ENCODE data around the gene MARVELD1. TPM values are rescaled to one million over a fixed set of nuclear protein-coding genes. Genes with fewer than 3 reads are reported as not detected.

The MARVELD1 gene
- total RNA-seq, 4 donors from 2014 or later: 5.6 to 24.6 (median 13.6) TPM

DNA sequence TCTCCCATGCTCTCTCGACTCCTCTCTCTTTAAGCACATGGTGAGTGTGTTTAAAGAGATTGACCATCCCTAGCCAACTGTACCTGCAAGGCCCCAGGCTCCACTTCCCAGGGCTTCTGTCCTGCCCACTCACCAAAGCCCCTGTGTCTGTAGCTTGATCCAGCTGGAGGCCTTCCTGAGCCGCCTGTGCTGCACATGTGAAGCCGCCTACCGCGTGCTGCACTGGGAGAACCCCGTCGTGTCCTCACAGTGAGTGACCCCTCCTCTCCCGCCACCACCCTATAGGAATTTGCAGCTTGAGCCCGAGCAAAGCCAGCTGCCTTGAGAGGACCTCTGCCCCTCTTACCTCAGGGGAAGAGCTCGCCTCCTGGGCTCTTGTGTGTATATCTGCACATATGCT lies 34.6 kb downstream of the MARVELD1 start:
- H3K4me1 ChIP-seq: no peaks in the 10 kb centered on the region
- H3K9me3 ChIP-seq: no peaks in the 10 kb centered on the region
- TF ChIP-seq POLR2AphosphoS5 (IDR thresholded peaks at IDR 0.05) (no peak), POLR2A (IDR thresholded peaks at IDR 0.05) (no peak), EP300 (IDR thresholded peaks at IDR 0.05; ENCODE audit: low read depth) (no peak)
- TF ChIP-seq, protein P1, sequence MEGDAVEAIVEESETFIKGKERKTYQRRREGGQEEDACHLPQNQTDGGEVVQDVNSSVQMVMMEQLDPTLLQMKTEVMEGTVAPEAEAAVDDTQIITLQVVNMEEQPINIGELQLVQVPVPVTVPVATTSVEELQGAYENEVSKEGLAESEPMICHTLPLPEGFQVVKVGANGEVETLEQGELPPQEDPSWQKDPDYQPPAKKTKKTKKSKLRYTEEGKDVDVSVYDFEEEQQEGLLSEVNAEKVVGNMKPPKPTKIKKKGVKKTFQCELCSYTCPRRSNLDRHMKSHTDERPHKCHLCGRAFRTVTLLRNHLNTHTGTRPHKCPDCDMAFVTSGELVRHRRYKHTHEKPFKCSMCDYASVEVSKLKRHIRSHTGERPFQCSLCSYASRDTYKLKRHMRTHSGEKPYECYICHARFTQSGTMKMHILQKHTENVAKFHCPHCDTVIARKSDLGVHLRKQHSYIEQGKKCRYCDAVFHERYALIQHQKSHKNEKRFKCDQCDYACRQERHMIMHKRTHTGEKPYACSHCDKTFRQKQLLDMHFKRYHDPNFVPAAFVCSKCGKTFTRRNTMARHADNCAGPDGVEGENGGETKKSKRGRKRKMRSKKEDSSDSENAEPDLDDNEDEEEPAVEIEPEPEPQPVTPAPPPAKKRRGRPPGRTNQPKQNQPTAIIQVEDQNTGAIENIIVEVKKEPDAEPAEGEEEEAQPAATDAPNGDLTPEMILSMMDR (IDR thresholded peaks at IDR 0.05): no peak
- H3K36me3 ChIP-seq: peaks cover 0 to 89% (median 34%) of the 10 kb centered on the region in 4 donors
- in situ Hi-C loops (cut with MboI; ENCODE audit: low pct_ligation_motif_present in 1 of 4, low pct_unique_long_range_greater_than_20kb in 1 of 4, low sequenced_read_pairs in 3 of 4): no loop called here
- WGBS, 2 donors (ENCODE audit: low coverage in 1 of 2): 83 to 89% methylated on average over 1 to 10 of the region's 10 CpGs
- DNase-seq: no peak
- intact Hi-C loops (cut with DNase I; ENCODE audit: low total_unique reads): no loop called here
- H3K27ac ChIP-seq: no peak overlapping the region
- no peak overlapping the region for H3K4me3 ChIP-seq
- no peaks in the 10 kb centered on the region for H3K27me3 ChIP-seq

DNA sequence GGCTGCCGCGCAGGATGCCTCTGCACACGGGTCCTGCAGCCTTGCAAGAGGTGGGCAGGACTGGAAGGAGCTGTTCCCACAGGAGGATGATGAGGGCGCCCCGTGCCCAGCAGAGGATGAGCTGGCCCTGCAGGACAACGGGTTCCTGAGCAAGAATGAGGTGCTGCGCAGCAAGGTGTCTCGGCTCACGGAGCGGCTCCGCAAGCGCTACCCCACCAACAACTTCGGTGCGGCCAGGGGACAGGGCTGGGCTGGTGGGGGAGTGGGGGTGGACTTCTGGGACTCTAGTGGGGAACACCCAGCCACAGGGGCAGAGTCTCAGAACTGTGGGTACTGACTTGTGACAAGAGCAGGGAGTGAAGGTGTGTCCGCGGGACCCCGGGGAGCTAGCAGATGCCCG lies 39.4 kb downstream of the MARVELD1 start:
- TF ChIP-seq EP300 (IDR thresholded peaks at IDR 0.05; ENCODE audit: low read depth) (no peak), POLR2AphosphoS5 (IDR thresholded peaks at IDR 0.05) (no peak), POLR2A (IDR thresholded peaks at IDR 0.05) (no peak)
- TF ChIP-seq, protein P1 (IDR thresholded peaks at IDR 0.05): no peak
- Histone ChIP-seq H3K9me3 (no peaks in the 10 kb centered on the region), H3K27ac (no peak overlapping the region), H3K4me3 (no peak overlapping the region), H3K4me1 (no peaks in the 10 kb centered on the region), H3K36me3 (peaks cover 0 to 95% (median 40%) of the 10 kb centered on the region in 4 donors), H3K27me3 (no peaks in the 10 kb centered on the region)
- 92% methylated on average over 14 of the region's 18 CpGs; no CpG with 5 or more reads in 1 of the 2 donors for WGBS, 2 donors (ENCODE audit: low coverage in 1 of 2)
- DNase-seq: no peak
- intact Hi-C loops (cut with DNase I; ENCODE audit: low total_unique reads) (no loop called here), in situ Hi-C loops (cut with MboI; ENCODE audit: low pct_ligation_motif_present in 1 of 4, low pct_unique_long_range_greater_than_20kb in 1 of 4, low sequenced_read_pairs in 3 of 4) (no loop called here)

DNA sequence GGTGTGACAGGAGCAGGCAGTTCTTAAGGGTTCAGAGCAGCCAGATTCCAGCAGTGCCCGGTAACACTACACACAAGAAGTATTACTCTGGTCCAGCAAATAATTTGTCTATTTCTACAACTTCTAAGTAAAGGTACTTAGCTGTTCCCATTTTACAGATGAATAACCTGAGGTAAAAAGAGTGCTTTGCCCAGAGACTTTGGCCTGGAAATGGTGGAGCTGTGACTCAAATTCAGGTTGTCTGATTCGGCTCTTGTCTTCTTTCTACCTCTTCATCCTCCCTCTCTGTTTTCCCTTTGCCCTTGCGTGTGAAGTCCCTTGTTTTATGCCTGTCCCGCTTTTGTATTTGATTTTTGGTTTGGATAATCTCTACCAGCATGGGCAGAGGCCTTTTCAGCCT lies 41.2 kb downstream of the MARVELD1 start:
- intact Hi-C loops (cut with DNase I; ENCODE audit: low total_unique reads) (no loop called here), in situ Hi-C loops (cut with MboI; ENCODE audit: low pct_ligation_motif_present in 1 of 4, low pct_unique_long_range_greater_than_20kb in 1 of 4, low sequenced_read_pairs in 3 of 4) (no loop called here)
- Histone ChIP-seq H3K27me3 (no peaks in the 10 kb centered on the region), H3K9me3 (no peaks in the 10 kb centered on the region), H3K4me1 (no peaks in the 10 kb centered on the region), H3K4me3 (no peak overlapping the region), H3K36me3 (peaks cover 0 to 78% (median 36%) of the 10 kb centered on the region in 4 donors), H3K27ac (no peak overlapping the region)
- 71 to 95% methylated on average over 4 of the region's 4 CpGs for WGBS, 2 donors (ENCODE audit: low coverage in 1 of 2)
- no peak for DNase-seq
- TF ChIP-seq POLR2AphosphoS5 (IDR thresholded peaks at IDR 0.05) (no peak), POLR2A (IDR thresholded peaks at IDR 0.05) (no peak), EP300 (IDR thresholded peaks at IDR 0.05; ENCODE audit: low read depth) (no peak)

DNA sequence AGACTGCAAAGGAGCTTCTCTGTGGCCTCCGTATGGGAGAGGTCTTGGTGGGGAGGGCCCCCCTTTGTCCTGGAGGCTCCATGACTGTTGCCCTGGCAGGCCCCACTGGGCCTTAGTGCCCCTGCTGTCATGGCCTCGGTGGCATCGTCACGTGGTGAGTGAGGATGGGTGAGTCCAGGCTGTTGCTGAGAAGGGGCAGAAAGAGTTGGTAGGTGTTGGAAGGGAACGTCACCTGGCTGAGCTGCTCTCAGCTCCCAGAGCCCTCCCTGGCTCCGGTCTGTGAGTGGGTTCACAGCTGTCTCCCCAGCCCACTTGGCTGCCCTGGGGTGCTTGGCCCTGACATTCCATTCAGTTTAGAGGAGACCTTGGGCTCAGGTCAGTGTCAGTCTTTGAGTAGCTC lies 42.2 kb downstream of the MARVELD1 start:
- in situ Hi-C loops (cut with MboI; ENCODE audit: low pct_ligation_motif_present in 1 of 4, low pct_unique_long_range_greater_than_20kb in 1 of 4, low sequenced_read_pairs in 3 of 4): no loop called here
- no peak for DNase-seq
- H3K9me3 ChIP-seq: no peaks in the 10 kb centered on the region
- WGBS, 2 donors (ENCODE audit: low coverage in 1 of 2): 94% methylated on average over 6 of the region's 6 CpGs; no CpG with 5 or more reads in 1 of the 2 donors
- no peak for TF ChIP-seq EP300 (IDR thresholded peaks at IDR 0.05; ENCODE audit: low read depth)
- H3K4me1 ChIP-seq: no peaks in the 10 kb centered on the region
- no peaks in the 10 kb centered on the region for H3K27me3 ChIP-seq
- intact Hi-C loops (cut with DNase I; ENCODE audit: low total_unique reads): no loop called here
- H3K36me3 ChIP-seq: peaks cover 0 to 71% (median 35%) of the 10 kb centered on the region in 4 donors
- H3K27ac ChIP-seq: no peak overlapping the region
- no peak overlapping the region for H3K4me3 ChIP-seq

DNA sequence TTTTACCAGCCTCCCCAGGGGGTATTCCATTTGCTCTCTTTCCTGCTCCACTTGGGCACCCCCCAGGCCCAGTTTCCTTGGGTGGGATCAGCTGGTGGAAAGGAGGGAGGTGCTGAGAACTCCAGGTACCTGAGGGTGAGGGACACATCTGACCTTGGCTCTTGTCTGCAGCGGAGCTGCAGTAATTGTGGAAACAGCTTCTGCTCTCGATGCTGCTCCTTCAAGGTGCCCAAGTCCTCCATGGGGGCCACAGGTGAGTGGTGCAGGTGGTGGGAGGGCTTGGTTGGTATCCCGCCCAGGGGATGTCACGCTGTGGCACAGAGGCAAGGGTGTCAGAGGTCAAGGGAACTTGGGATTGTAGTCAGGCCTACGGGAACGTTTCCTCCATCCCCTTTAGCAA lies 43.9 kb downstream of the MARVELD1 start:
- DNase-seq: no peak
- H3K27ac ChIP-seq: no peak overlapping the region
- 77 to 86% methylated on average over 4 to 6 of the region's 6 CpGs for WGBS, 2 donors (ENCODE audit: low coverage in 1 of 2)
- H3K27me3 ChIP-seq: no peaks in the 10 kb centered on the region
- peaks cover 0 to 55% (median 27%) of the 10 kb centered on the region in 4 donors for H3K36me3 ChIP-seq
- in situ Hi-C loops (cut with MboI; ENCODE audit: low pct_ligation_motif_present in 1 of 4, low pct_unique_long_range_greater_than_20kb in 1 of 4, low sequenced_read_pairs in 3 of 4) (no loop called here), intact Hi-C loops (cut with DNase I; ENCODE audit: low total_unique reads) (no loop called here)
- no peak overlapping the region for H3K4me3 ChIP-seq
- TF ChIP-seq EP300 (IDR thresholded peaks at IDR 0.05; ENCODE audit: low read depth): no peak
- no peaks in the 10 kb centered on the region for H3K9me3 ChIP-seq
- H3K4me1 ChIP-seq: no peaks in the 10 kb centered on the region
